ENCODE measurements around the gene OOEP. TPM values are rescaled to one million over a fixed set of nuclear protein-coding genes. Genes with fewer than 3 reads are reported as not detected.

Gene OOEP
- total and polyA plus RNA-seq, 4 donors: 0.06 to 0.22 TPM; not detected in 2

DNA sequence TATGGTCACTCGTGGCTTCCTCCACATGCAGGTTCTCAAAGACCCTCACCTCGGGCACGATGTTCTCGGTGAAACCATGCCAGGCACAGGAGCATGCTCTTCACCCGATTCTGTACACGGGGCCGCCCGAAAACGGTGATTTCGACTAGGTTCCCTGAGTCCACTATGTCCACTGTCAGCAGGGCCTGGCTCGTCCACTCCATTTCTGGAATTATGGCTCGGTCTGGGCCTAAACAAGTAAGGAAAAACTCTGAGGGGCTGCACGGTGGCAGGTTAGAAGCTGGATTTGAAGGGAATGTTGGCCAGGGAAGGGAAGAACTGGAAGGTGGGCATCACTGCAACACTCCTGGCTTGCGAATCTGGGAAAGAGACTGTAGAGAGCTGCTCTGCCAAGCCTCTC, 540 bp downstream of the OOEP start:
- H3K27ac ChIP-seq (ENCODE audit: low read depth in 1 of 2, low read length in 2 of 2): no peak overlapping the region
- 92% methylated on average over 14 of the region's 14 CpGs for WGBS
- no peaks in the 10 kb centered on the region for H3K4me1 ChIP-seq (ENCODE audit: control insufficient read depth in 4 of 4, insufficient read depth in 4 of 4, low read length in 3 of 4)
- no peak overlapping the region for H3K9ac ChIP-seq (ENCODE audit: low read depth in 1 of 2, low read length in 2 of 2)
- TF ChIP-seq TAF1 (conservative IDR thresholded peaks at IDR 0.05) (no peak), FOXA2 (IDR thresholded peaks at IDR 0.05) (no peak), JUND (IDR thresholded peaks at IDR 0.05) (no peak), HNF4A (conservative IDR thresholded peaks at IDR 0.05) (no peak), YY1 (IDR thresholded peaks at IDR 0.05) (no peak), GABPA (IDR thresholded peaks at IDR 0.05 in 1 of 2, conservative IDR thresholded peaks at IDR 0.05 in 1 of 2) (no peak), NR2F2 (IDR thresholded peaks at IDR 0.05) (no peak), RXRA (IDR thresholded peaks at IDR 0.05) (no peak), FOXA1 (IDR thresholded peaks at IDR 0.05) (no peak), HNF4G (IDR thresholded peaks at IDR 0.05) (no peak), EGR1 (IDR thresholded peaks at IDR 0.05; ENCODE audit: low read depth in 2 of 2) (no peak), RAD21 (IDR thresholded peaks at IDR 0.05) (no peak), SP1 (IDR thresholded peaks at IDR 0.05) (no peak)
- TF ChIP-seq, protein P1, sequence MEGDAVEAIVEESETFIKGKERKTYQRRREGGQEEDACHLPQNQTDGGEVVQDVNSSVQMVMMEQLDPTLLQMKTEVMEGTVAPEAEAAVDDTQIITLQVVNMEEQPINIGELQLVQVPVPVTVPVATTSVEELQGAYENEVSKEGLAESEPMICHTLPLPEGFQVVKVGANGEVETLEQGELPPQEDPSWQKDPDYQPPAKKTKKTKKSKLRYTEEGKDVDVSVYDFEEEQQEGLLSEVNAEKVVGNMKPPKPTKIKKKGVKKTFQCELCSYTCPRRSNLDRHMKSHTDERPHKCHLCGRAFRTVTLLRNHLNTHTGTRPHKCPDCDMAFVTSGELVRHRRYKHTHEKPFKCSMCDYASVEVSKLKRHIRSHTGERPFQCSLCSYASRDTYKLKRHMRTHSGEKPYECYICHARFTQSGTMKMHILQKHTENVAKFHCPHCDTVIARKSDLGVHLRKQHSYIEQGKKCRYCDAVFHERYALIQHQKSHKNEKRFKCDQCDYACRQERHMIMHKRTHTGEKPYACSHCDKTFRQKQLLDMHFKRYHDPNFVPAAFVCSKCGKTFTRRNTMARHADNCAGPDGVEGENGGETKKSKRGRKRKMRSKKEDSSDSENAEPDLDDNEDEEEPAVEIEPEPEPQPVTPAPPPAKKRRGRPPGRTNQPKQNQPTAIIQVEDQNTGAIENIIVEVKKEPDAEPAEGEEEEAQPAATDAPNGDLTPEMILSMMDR (IDR thresholded peaks at IDR 0.05; ENCODE audit: low read depth, low read length, missing input control): no peak
- TF ChIP-seq, protein P2, sequence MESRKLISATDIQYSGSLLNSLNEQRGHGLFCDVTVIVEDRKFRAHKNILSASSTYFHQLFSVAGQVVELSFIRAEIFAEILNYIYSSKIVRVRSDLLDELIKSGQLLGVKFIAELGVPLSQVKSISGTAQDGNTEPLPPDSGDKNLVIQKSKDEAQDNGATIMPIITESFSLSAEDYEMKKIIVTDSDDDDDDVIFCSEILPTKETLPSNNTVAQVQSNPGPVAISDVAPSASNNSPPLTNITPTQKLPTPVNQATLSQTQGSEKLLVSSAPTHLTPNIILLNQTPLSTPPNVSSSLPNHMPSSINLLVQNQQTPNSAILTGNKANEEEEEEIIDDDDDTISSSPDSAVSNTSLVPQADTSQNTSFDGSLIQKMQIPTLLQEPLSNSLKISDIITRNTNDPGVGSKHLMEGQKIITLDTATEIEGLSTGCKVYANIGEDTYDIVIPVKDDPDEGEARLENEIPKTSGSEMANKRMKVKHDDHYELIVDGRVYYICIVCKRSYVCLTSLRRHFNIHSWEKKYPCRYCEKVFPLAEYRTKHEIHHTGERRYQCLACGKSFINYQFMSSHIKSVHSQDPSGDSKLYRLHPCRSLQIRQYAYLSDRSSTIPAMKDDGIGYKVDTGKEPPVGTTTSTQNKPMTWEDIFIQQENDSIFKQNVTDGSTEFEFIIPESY (IDR thresholded peaks at IDR 0.05): no peak
- TF ChIP-seq, protein P3, sequence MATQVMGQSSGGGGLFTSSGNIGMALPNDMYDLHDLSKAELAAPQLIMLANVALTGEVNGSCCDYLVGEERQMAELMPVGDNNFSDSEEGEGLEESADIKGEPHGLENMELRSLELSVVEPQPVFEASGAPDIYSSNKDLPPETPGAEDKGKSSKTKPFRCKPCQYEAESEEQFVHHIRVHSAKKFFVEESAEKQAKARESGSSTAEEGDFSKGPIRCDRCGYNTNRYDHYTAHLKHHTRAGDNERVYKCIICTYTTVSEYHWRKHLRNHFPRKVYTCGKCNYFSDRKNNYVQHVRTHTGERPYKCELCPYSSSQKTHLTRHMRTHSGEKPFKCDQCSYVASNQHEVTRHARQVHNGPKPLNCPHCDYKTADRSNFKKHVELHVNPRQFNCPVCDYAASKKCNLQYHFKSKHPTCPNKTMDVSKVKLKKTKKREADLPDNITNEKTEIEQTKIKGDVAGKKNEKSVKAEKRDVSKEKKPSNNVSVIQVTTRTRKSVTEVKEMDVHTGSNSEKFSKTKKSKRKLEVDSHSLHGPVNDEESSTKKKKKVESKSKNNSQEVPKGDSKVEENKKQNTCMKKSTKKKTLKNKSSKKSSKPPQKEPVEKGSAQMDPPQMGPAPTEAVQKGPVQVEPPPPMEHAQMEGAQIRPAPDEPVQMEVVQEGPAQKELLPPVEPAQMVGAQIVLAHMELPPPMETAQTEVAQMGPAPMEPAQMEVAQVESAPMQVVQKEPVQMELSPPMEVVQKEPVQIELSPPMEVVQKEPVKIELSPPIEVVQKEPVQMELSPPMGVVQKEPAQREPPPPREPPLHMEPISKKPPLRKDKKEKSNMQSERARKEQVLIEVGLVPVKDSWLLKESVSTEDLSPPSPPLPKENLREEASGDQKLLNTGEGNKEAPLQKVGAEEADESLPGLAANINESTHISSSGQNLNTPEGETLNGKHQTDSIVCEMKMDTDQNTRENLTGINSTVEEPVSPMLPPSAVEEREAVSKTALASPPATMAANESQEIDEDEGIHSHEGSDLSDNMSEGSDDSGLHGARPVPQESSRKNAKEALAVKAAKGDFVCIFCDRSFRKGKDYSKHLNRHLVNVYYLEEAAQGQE (IDR thresholded peaks at IDR 0.05): no peak
- TF ChIP-seq, protein P4, sequence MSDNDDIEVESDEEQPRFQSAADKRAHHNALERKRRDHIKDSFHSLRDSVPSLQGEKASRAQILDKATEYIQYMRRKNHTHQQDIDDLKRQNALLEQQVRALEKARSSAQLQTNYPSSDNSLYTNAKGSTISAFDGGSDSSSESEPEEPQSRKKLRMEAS (IDR thresholded peaks at IDR 0.05): no peak
- no peak for DNase-seq (ENCODE audit: low spot score)
- no peaks in the 10 kb centered on the region for H3K36me3 ChIP-seq (ENCODE audit: control insufficient read depth in 4 of 4, insufficient read depth in 3 of 4, low read depth in 1 of 4, low read length in 3 of 4)
- H3K9me3 ChIP-seq (ENCODE audit: control insufficient read depth in 4 of 4, low read length in 3 of 4): peaks cover 0 to 7% (median 3%) of the 10 kb centered on the region in 4 donors
- no peaks in the 10 kb centered on the region for H3K27me3 ChIP-seq (ENCODE audit: control insufficient read depth in 4 of 4, insufficient read depth in 4 of 4, low read length in 3 of 4)
- no peak overlapping the region for H3K4me3 ChIP-seq (ENCODE audit: low read depth in 1 of 3, low read length in 3 of 3)

DNA sequence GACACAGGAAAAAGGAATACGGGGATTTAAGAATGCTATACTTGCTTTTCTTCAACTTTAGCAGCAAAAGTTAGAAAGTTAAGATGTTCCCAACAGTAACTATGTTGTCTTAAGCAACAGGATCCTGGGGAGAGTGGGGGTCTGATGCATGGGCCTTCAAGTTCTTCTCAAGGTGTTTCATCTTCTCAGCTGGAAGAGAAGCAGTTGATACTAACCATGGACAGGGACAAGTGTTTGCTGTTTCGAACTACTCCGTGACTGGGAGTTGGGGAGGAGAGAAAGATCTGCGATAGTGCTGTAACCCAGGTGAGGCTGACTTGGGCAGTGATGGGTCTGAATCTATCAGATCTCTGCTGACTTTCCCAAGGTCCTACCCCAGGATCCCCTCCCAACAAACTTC, 1.0 kb downstream of the OOEP start:
- 82% methylated on average over 4 of the region's 4 CpGs for WGBS
- no peak overlapping the region for H3K27ac ChIP-seq (ENCODE audit: low read depth in 1 of 2, low read length in 2 of 2)
- DNase-seq (ENCODE audit: low spot score): no peak
- no peaks in the 10 kb centered on the region for H3K36me3 ChIP-seq (ENCODE audit: control insufficient read depth in 4 of 4, insufficient read depth in 3 of 4, low read depth in 1 of 4, low read length in 3 of 4)
- H3K9me3 ChIP-seq (ENCODE audit: control insufficient read depth in 4 of 4, low read length in 3 of 4): peaks cover 0 to 7% (median 3%) of the 10 kb centered on the region in 4 donors
- no peak overlapping the region for H3K9ac ChIP-seq (ENCODE audit: low read depth in 1 of 2, low read length in 2 of 2)
- no peak overlapping the region for H3K4me3 ChIP-seq (ENCODE audit: low read depth in 1 of 3, low read length in 3 of 3)
- no peaks in the 10 kb centered on the region for H3K4me1 ChIP-seq (ENCODE audit: control insufficient read depth in 4 of 4, insufficient read depth in 4 of 4, low read length in 3 of 4)
- H3K27me3 ChIP-seq (ENCODE audit: control insufficient read depth in 4 of 4, insufficient read depth in 4 of 4, low read length in 3 of 4): no peaks in the 10 kb centered on the region
- TF ChIP-seq HNF4G (IDR thresholded peaks at IDR 0.05): no peak
- TF ChIP-seq, protein P3 (IDR thresholded peaks at IDR 0.05): no peak
- no peak for TF ChIP-seq NR2F2 (IDR thresholded peaks at IDR 0.05)
- TF ChIP-seq, protein P2 (IDR thresholded peaks at IDR 0.05): no peak
- TF ChIP-seq RAD21 (IDR thresholded peaks at IDR 0.05): no peak
- no peak for TF ChIP-seq TAF1 (conservative IDR thresholded peaks at IDR 0.05)
- no peak for TF ChIP-seq FOXA1 (IDR thresholded peaks at IDR 0.05)

Data from liver (tissue), 9 donors.